ENCODE results near the gene SETD9. TPM values are rescaled to one million over a fixed set of nuclear protein-coding genes. Genes with fewer than 3 reads are reported as not detected.

The SETD9 gene
- total and polyA plus RNA-seq, 2 of the 13 experiments (the other 11 are each of a cell fraction or from before 2014, with no cell fraction given), result 4.8 to 17.8 TPM

GRCh38 chr5:56951946-56952691 is 42.7 kb downstream of the SETD9 start, which contains the start of gene MIER3 (continued):
- no peak for TF ChIP-seq ZBTB40 (IDR thresholded peaks at IDR 0.05)
- TF ChIP-seq ZBTB40 (CRISPR knock-in tag; IDR thresholded peaks at IDR 0.05), result no peak
- TF ChIP-seq RNF2 (conservative IDR thresholded peaks at IDR 0.05; ENCODE audit: low read depth), result no peak
- 0 out of 2 replicates have a peak, but pooled peaks have one; percentile 32 for TF ChIP-seq ZNF891 (CRISPR knock-in tag; IDR thresholded peaks at IDR 0.05)
- TF ChIP-seq GZF1 (CRISPR knock-in tag; IDR thresholded peaks at IDR 0.05), result no peak
- TF ChIP-seq STAT5B (CRISPR knock-in tag; IDR thresholded peaks at IDR 0.05), result no peak
- no peak for TF ChIP-seq ZNF3 (CRISPR knock-in tag; IDR thresholded peaks at IDR 0.05)
- TF ChIP-seq JUN (CRISPR knock-in tag; IDR thresholded peaks at IDR 0.05), result no peak
- TF ChIP-seq NR1H2 (CRISPR knock-in tag; IDR thresholded peaks at IDR 0.05; ENCODE audit: borderline replicate concordance, low read depth), result no peak
- TF ChIP-seq MAZ (IDR thresholded peaks at IDR 0.05; ENCODE audit: borderline replicate concordance, low read depth, low read length), result no peak
- 0 out of 2 replicates have a peak, but pooled peaks have one; percentile 39 for TF ChIP-seq MAZ (CRISPR knock-in tag; IDR thresholded peaks at IDR 0.05; ENCODE audit: low read depth)
- no peak for TF ChIP-seq MEF2D (CRISPR knock-in tag; IDR thresholded peaks at IDR 0.05)
- no peak for TF ChIP-seq MAFG (CRISPR knock-in tag; IDR thresholded peaks at IDR 0.05)
- TF ChIP-seq SSRP1 (CRISPR knock-in tag; IDR thresholded peaks at IDR 0.05), result no peak
- no peak for TF ChIP-seq SMC3 (IDR thresholded peaks at IDR 0.05; ENCODE audit: low read length)
- TF ChIP-seq MLX (CRISPR knock-in tag; IDR thresholded peaks at IDR 0.05), result no peak
- TF ChIP-seq HNF1B (CRISPR knock-in tag; IDR thresholded peaks at IDR 0.05), result no peak
- TF ChIP-seq PBX3 (CRISPR knock-in tag; IDR thresholded peaks at IDR 0.05; ENCODE audit: borderline replicate concordance), result no peak
- no peak for TF ChIP-seq PPARG (CRISPR knock-in tag; conservative IDR thresholded peaks at IDR 0.05)

Data from HepG2 (cell line).